Naive thymus-derived CD4-positive, alpha-beta T cell (primary cell): ENCODE results near the gene TLX2. TPM values are rescaled to one million over a fixed set of nuclear protein-coding genes. Genes with fewer than 3 reads are reported as not detected.

Source experiments
- ATAC-seq: fragments of 150-1000 bp; cut with Tn5 transposase; 2 replicates; pipeline ENCODE4 v1.10.0; 2021; ENCODE audit warnings: mild to moderate bottlenecking, moderate library complexity
- CTCF ChIA-PET: fragments of 350-600 bp; sonication (Branson Sonifier 250); formaldehyde crosslinking; loops from one replicate; lab custom pipeline; 2021; ENCODE audit warnings: antibody characterized with exemption; lab: Charles Lee
- POLR2A ChIA-PET: fragments of 350-600 bp; sonication (Branson Sonifier 250); formaldehyde crosslinking; loops from one replicate; lab custom pipeline; 2021; ENCODE audit warnings: antibody characterized with exemption, inconsistent platforms; lab: Charles Lee
- DNase-seq, 9 donors: peaks; one replicate each; pipeline versions ENCODE4 v3.0.0 to v3.0.0-alpha.2; 2020 to 2022; ENCODE audit warnings: mixed read lengths in 1 of 9
- H3K27ac ChIP-seq: one replicate; pipeline ENCODE4 v1.7.0; 2013; ENCODE audit warnings: mild to moderate bottlenecking, low read depth, low read length, moderate library complexity
- H3K27me3 ChIP-seq, 2 donors: one replicate each; pipeline ENCODE4 v1.7.0; 2013; ENCODE audit warnings: low read length in 2 of 2, mild to moderate bottlenecking in 2 of 2, moderate library complexity in 2 of 2; ENCODE audit not compliant: control insufficient read depth in 2 of 2, insufficient read depth in 2 of 2
- H3K36me3 ChIP-seq, 3 experiments: 1 replicate in 2 of 3; 2 replicates in 1 of 3; pipeline ENCODE4 v1.7.0; 2013; ENCODE audit warnings: low read length in 3 of 3, mild to moderate bottlenecking in 3 of 3, moderate library complexity in 1 of 3; ENCODE audit not compliant: insufficient read depth in 3 of 3, control insufficient read depth in 2 of 3
- H3K4me1 ChIP-seq, 2 donors: one replicate each; pipeline ENCODE4 v1.7.0; 2013; ENCODE audit warnings: low read length in 2 of 2, mild to moderate bottlenecking in 2 of 2, moderate library complexity in 1 of 2; ENCODE audit not compliant: control insufficient read depth in 2 of 2, insufficient read depth in 2 of 2
- H3K4me3 ChIP-seq: 2 replicates; pipeline ENCODE4 v1.7.0; 2013; ENCODE audit warnings: mild to moderate bottlenecking, low read length
- H3K9me3 ChIP-seq, 3 experiments: 1 replicate in 2 of 3; 2 replicates in 1 of 3; pipeline ENCODE4 v1.7.0; 2013; ENCODE audit warnings: low read length in 3 of 3; ENCODE audit not compliant: control insufficient read depth in 2 of 3
- H3K27ac Mint-ChIP-seq, 9 donors: one replicate each; pipeline ENCODE4 v1.8.0; 2020 to 2022; ENCODE audit warnings: mixed read lengths in 9 of 9, mild to moderate bottlenecking in 8 of 9, moderate library complexity in 5 of 9, inconsistent platforms in 2 of 9
- H3K27me3 Mint-ChIP-seq, 5 donors: one replicate each; pipeline ENCODE4 v1.8.0; 2021 to 2022; ENCODE audit warnings: mixed read lengths in 5 of 5, mild to moderate bottlenecking in 1 of 5
- H3K36me3 Mint-ChIP-seq, 5 donors: one replicate each; pipeline ENCODE4 v1.8.0; 2020 to 2022; ENCODE audit warnings: mixed read lengths in 5 of 5, mild to moderate bottlenecking in 3 of 5, inconsistent platforms in 1 of 5
- H3K4me1 Mint-ChIP-seq, 7 donors: one replicate each; pipeline ENCODE4 v1.8.0; 2020 to 2022; ENCODE audit warnings: mixed read lengths in 7 of 7, mild to moderate bottlenecking in 3 of 7, inconsistent platforms in 1 of 7
- H3K4me3 Mint-ChIP-seq, 10 donors: one replicate each; pipeline ENCODE4 v1.8.0; 2020 to 2022; ENCODE audit warnings: mild to moderate bottlenecking in 10 of 10, mixed read lengths in 10 of 10, moderate library complexity in 6 of 10, inconsistent platforms in 2 of 10
- H3K9me3 Mint-ChIP-seq, 11 donors: one replicate each; pipeline ENCODE4 v1.8.0; 2020 to 2022; ENCODE audit warnings: mixed read lengths in 11 of 11, mild to moderate bottlenecking in 4 of 11, inconsistent platforms in 1 of 11, moderate library complexity in 1 of 11
- intact Hi-C, 2 donors: fragments of 100-400 bp; cut with micrococcal nuclease; formaldehyde crosslinking; loops; one replicate each; pipeline ENCODE4 v1.15.1; 2023
- polyA plus RNA-seq, 2 donors: library from polyadenylated mRNA; unstranded; fragments of 300-500 nt; fragmentation: Illumina TruSeq; gene quantifications; one replicate each; pipeline ENCODE4 v1.2.3, GENCODE V29; 2021
- total RNA-seq, 6 experiments: library from RNA in 5 of 6; stranded (reverse) in 5 of 6; gene quantifications; 1 replicate in 5 of 6; 2 replicates in 1 of 6; pipeline ENCODE4 v1.2.3 and lab custom pipeline; 2021 to 2026

TLX2 gene
- total and polyA plus RNA-seq, 7 experiments from 2014 or later, result 0.34 to 0.66 TPM; not detected in 5

DNA sequence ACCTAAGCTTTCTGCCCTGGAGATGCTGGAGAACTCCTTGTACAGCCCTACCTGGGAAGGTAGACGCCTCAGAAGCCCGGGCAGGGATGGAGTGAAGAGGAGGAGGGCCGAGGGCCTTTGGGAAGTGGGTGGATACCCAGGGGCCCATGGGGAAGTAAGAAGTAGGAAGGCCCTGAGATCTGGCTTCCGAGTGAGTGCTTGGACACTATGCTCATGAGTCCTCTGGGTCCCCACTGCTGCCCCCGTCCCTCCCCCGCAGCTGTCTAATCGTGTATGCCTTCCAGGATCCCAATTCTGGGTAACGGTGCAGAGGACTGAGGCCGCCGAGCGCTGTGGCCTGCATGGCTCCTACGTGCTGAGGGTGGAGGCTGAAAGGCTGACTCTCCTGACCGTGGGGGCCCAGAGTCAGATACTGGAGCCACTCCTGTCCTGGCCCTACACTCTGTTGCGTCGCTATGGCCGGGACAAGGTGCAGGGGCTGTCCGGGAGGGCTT is 41.4 kb downstream of the TLX2 start:
- ChIA-PET CTCF (no interaction called here), POLR2A (interaction anchor here (0.6 to 1.2 kb wide), 5 partner anchors 11 to 377 kb away, joined by 3 to 4 read pairs (median 3); partner anchors contain the start of genes AUP1, HTRA2 and MOB1A)
- H3K36me3 ChIP-seq, result peaks cover 0 to 3% (median 0%) of the 10 kb centered on the region in 3 experiments
- H3K9me3 ChIP-seq, result no peaks in the 10 kb centered on the region
- peak overlapping the region; percentile 76 for H3K27ac ChIP-seq
- Mint-ChIP-seq H3K27ac (peak overlapping the region in 8 of 9 donors; percentile 62 to 95 (median 86)), H3K4me3 (peak overlapping the region; percentile 85 to 96 (median 92)), H3K9me3 (no peaks in the 10 kb centered on the region), H3K4me1 (peaks cover 9 to 35% (median 18%) of the 10 kb centered on the region in 7 donors), H3K27me3 (peaks cover 6 to 19% (median 11%) of the 10 kb centered on the region in 5 donors), H3K36me3 (peaks cover 0 to 4% (median 0%) of the 10 kb centered on the region in 5 donors)
- DNase-seq, result no peak
- intact Hi-C loops, result loop anchor here (1.0 to 10.0 kb wide), 5 partner anchors 31 to 1171 kb away; partner anchors contain the start of genes ALMS1 (in 1 of the 2), HK2 (in 1 of the 2) and PCGF1 (in 1 of the 2)
- H3K27me3 ChIP-seq, result no peaks in the 10 kb centered on the region
- peak overlapping the region; percentile 70 for H3K4me3 ChIP-seq
- H3K4me1 ChIP-seq, result peaks cover 7 to 10% of the 10 kb centered on the region in 2 donors
- ATAC-seq, result no peak

DNA sequence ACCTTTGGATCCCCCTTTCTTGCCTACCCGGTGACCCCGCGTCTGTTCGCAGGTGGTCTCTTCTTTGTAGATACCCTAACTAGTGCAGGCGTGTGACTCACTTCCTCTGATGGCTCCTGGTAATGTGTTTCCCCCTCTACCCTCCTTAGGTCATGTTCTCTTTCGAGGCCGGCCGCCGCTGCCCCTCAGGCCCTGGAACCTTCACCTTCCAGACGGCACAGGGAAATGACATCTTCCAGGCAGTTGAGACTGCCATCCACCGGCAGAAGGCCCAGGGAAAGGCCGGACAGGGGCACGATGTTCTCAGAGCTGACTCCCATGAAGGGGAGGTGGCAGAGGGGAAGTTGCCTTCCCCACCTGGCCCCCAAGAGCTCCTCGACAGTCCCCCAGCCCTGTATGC is 41.9 kb downstream of the TLX2 start:
- Histone ChIP-seq H3K27me3 (no peaks in the 10 kb centered on the region), H3K27ac (no peak overlapping the region), H3K4me1 (peaks cover 7 to 10% of the 10 kb centered on the region in 2 donors), H3K9me3 (no peaks in the 10 kb centered on the region), H3K36me3 (peaks cover 0 to 3% (median 0%) of the 10 kb centered on the region in 3 experiments), H3K4me3 (no peak overlapping the region)
- ChIA-PET CTCF (interaction anchor here (0.7 to 2.0 kb wide), 2 partner anchors 32 to 73 kb away, joined by 3 to 5 read pairs; partner anchors contain the start of genes CCDC142 and TTC31), POLR2A (interaction anchor here (1.0 kb wide), 1 partner anchor 18 kb away, joined by 4 read pairs; no protein-coding TSS in a partner anchor)
- H3K4me1 Mint-ChIP-seq, result peaks cover 9 to 35% (median 18%) of the 10 kb centered on the region in 7 donors
- H3K27me3 Mint-ChIP-seq, result peaks cover 4 to 15% (median 6%) of the 10 kb centered on the region in 5 donors
- peaks cover 0 to 4% (median 0%) of the 10 kb centered on the region in 5 donors for H3K36me3 Mint-ChIP-seq
- intact Hi-C loops, result loop anchor here in 1 of 2 donors (10.0 kb wide), 1 partner anchor 1171 kb away; the partner anchor contains the start of gene ALMS1
- ATAC-seq (no peak), DNase-seq (no peak)
- no peaks in the 10 kb centered on the region for H3K9me3 Mint-ChIP-seq
- H3K27ac Mint-ChIP-seq, result peak overlapping the region in 5 of 9 donors; percentile 38 to 75 (median 59)
- peak overlapping the region; percentile 59 to 96 (median 92) for H3K4me3 Mint-ChIP-seq

DNA sequence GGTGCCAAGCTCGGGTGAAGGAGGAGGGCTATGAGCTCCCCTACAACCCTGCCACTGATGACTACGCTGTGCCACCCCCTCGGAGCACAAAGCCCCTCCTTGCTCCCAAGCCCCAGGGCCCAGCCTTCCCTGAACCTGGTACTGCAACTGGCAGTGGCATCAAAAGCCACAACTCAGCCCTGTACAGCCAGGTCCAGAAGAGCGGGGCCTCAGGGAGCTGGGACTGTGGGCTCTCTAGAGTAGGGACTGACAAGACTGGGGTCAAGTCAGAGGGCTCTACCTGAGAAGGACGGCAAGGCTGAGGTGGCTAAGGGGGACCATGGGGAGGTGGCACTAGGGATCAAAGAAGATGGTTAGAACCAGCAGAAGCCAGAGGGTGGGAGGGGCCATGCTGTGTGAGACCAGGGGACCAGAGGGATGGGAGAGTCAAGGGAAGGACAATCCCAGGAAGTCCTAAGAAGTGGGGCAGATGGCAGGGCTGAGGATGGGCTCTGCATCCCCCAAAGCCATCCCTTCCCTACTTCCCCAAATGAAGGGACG is 42.7 kb downstream of the TLX2 start:
- H3K27ac Mint-ChIP-seq, result peak overlapping the region in 4 of 9 donors; percentile 28 to 74 (median 50)
- H3K4me3 ChIP-seq, result no peak overlapping the region
- no peaks in the 10 kb centered on the region for H3K9me3 ChIP-seq
- peaks cover 0 to 4% (median 0%) of the 10 kb centered on the region in 5 donors for H3K36me3 Mint-ChIP-seq
- no peak overlapping the region for H3K27ac ChIP-seq
- H3K4me1 ChIP-seq, result peaks cover 7 to 10% of the 10 kb centered on the region in 2 donors
- H3K36me3 ChIP-seq, result peaks cover 0 to 3% (median 0%) of the 10 kb centered on the region in 3 experiments
- no peaks in the 10 kb centered on the region for H3K27me3 ChIP-seq
- peaks cover 9 to 41% (median 18%) of the 10 kb centered on the region in 7 donors for H3K4me1 Mint-ChIP-seq
- H3K9me3 Mint-ChIP-seq, result no peaks in the 10 kb centered on the region
- DNase-seq (no peak), ATAC-seq (no peak)
- intact Hi-C loops, result loop anchor here in 1 of 2 donors (10.0 kb wide), 1 partner anchor 1172 kb away; the partner anchor contains the start of gene ALMS1
- peaks cover 0 to 14% (median 5%) of the 10 kb centered on the region in 5 donors for H3K27me3 Mint-ChIP-seq
- ChIA-PET CTCF (interaction anchor here (0.7 to 2.0 kb wide), 2 partner anchors 31 to 74 kb away, joined by 3 to 5 read pairs; partner anchors contain the start of genes CCDC142 and TTC31), POLR2A (interaction anchor here (1.2 kb wide), 1 partner anchor 27 kb away, joined by 4 read pairs; the partner anchor contains the start of genes AUP1 and HTRA2)
- H3K4me3 Mint-ChIP-seq, result peak overlapping the region in 4 of 10 donors; percentile 13 to 93 (median 66)

DNA sequence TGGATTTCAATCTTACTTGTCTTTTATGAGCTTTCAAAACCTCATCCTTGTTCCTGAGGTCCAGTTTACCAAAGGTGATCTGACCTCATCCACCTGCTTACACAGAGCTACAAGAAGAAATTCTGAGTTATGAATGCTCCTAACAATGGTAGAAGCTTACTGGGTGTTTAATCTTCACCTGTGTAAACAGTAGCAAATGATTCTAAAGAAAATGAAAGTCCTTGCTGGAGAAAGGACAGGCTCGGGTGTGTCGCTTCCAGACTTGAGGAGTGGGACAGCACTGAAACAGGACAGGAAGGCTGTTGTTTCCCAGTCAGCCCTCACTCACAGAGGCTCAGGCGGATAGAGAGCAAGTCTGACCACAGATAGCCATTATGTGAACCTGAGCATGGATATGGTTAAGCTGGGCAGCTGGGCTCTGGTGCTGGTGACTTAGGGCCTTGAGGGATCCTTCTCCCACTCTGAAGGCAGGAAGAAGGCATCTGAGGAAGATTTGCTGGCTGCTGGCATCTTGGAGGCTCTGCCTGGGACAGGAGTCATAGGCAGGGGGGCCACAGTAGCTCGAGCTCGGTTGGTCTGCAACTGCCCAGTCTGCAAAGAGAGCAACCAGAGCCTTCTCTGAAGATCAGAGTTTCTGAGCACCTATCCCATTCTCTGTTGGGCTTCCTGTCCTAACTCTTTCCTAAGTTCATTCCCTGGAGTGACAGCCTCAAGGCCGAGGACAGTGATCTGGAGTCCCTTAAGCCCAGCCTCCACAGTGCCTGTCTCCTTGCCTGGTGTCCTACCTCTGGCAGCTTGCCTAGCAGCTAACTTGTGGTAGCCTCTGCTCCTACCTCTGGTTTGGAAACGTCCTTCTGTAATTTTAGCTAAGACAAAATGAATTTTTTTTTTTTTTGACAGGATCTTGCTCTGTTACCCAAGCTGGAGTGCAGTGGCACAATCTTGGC is 44.3 kb downstream of the TLX2 start:
- H3K4me1 Mint-ChIP-seq, result peaks cover 0 to 43% (median 12%) of the 10 kb centered on the region in 7 donors
- H3K27ac Mint-ChIP-seq, result no peak overlapping the region
- no peaks in the 10 kb centered on the region for H3K9me3 Mint-ChIP-seq
- peaks cover 0 to 4% (median 0%) of the 10 kb centered on the region in 5 donors for H3K36me3 Mint-ChIP-seq
- ChIA-PET POLR2A (interaction anchor here (0.7 to 1.6 kb wide), 5 partner anchors 9 to 348 kb away, joined by 3 to 6 read pairs (median 4); partner anchors contain the start of genes AUP1 and HTRA2), CTCF (interaction anchor here (2.0 kb wide), 1 partner anchor 76 kb away, joined by 5 read pairs; the partner anchor contains the start of genes CCDC142 and TTC31)
- Histone ChIP-seq H3K4me1 (peaks cover 7 to 10% of the 10 kb centered on the region in 2 donors), H3K9me3 (no peaks in the 10 kb centered on the region), H3K36me3 (peaks cover 0 to 3% (median 0%) of the 10 kb centered on the region in 3 experiments), H3K27ac (no peak overlapping the region), H3K27me3 (no peaks in the 10 kb centered on the region), H3K4me3 (no peak overlapping the region)
- DNase-seq, result no peak
- peaks cover 0 to 19% (median 13%) of the 10 kb centered on the region in 5 donors for H3K27me3 Mint-ChIP-seq
- H3K4me3 Mint-ChIP-seq, result no peak overlapping the region
- intact Hi-C loops, result loop anchor here in 1 of 2 donors (1.0 to 10.0 kb wide), 2 partner anchors 28 to 1174 kb away; partner anchors contain the start of gene ALMS1
- ATAC-seq, result no peak

DNA sequence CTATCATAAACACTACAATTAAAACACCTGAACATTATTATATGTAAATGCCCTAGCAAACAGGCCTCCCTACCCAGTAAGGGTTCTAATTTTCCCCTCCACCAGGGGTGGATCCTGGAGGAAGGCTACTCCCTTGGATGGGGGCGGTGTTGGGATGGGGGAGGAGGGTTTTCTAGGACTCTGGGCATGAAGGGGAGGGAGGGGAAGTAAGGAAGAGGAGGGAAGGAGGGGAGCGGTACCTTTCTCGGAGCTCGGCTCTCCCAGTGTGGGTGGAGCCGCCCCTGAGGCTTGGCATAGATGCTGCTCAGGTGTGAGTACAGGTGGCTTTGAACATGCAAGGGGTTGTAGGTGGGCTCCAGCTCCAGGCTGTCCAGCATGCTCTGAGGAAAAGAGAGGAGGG is 45.7 kb downstream of the TLX2 start:
- H3K27me3 ChIP-seq, result no peaks in the 10 kb centered on the region
- H3K27me3 Mint-ChIP-seq, result peaks cover 0 to 19% (median 13%) of the 10 kb centered on the region in 5 donors
- peaks cover 0 to 47% (median 12%) of the 10 kb centered on the region in 7 donors for H3K4me1 Mint-ChIP-seq
- no peak for DNase-seq
- ChIA-PET POLR2A (interaction anchor here (1.1 kb wide), 1 partner anchor 21 kb away, joined by 3 read pairs; no protein-coding TSS in a partner anchor), CTCF (interaction anchor here (0.6 to 1.0 kb wide), 3 partner anchors 27 to 156 kb away, joined by 3 read pairs; no protein-coding TSS in a partner anchor)
- H3K36me3 ChIP-seq, result no peaks in the 10 kb centered on the region
- H3K4me1 ChIP-seq, result peaks cover 4 to 8% of the 10 kb centered on the region in 2 donors
- H3K4me3 ChIP-seq, result no peak overlapping the region
- peaks cover 0 to 4% (median 0%) of the 10 kb centered on the region in 5 donors for H3K36me3 Mint-ChIP-seq
- H3K9me3 ChIP-seq, result no peaks in the 10 kb centered on the region
- no peak overlapping the region for H3K27ac Mint-ChIP-seq
- no peak for ATAC-seq
- intact Hi-C loops, result loop anchor here in 1 of 2 donors (1.0 to 10.0 kb wide), 2 partner anchors 26 to 1175 kb away; partner anchors contain the start of gene ALMS1
- H3K27ac ChIP-seq, result no peak overlapping the region
- H3K4me3 Mint-ChIP-seq, result no peak overlapping the region
- H3K9me3 Mint-ChIP-seq, result no peaks in the 10 kb centered on the region
